CD8-positive, alpha-beta memory T cell (primary cell): ENCODE data around the gene RFC3. TPM values are rescaled to one million over a fixed set of nuclear protein-coding genes. Genes with fewer than 3 reads are reported as not detected.

Experiments
- CTCF ChIA-PET: fragments of 350-600 bp; sonication (Branson Sonifier 250); formaldehyde crosslinking; loops from one replicate; lab custom pipeline; 2021; ENCODE audit warnings: antibody characterized with exemption; lab: Charles Lee
- POLR2A ChIA-PET: fragments of 350-600 bp; sonication (Branson Sonifier 250); formaldehyde crosslinking; loops from one replicate; lab custom pipeline; 2021; ENCODE audit warnings: antibody characterized with exemption; lab: Charles Lee
- DNase-seq, 5 donors: peaks; one replicate each; pipeline versions ENCODE4 v3.0.0 to v3.0.0-alpha.2; 2020 to 2022; ENCODE audit warnings: mixed read lengths in 1 of 5
- H3K27ac ChIP-seq: one replicate; pipeline ENCODE4 v1.7.0; 2013; ENCODE audit warnings: low read depth, mild to moderate bottlenecking, low read length, moderate library complexity
- H3K27me3 ChIP-seq: 2 replicates; pipeline ENCODE4 v1.7.0; 2013; ENCODE audit warnings: low read length, mild to moderate bottlenecking; ENCODE audit not compliant: insufficient read depth, poor library complexity, severe bottlenecking
- H3K36me3 ChIP-seq: 2 replicates; pipeline ENCODE4 v1.7.0; 2013; ENCODE audit warnings: mild to moderate bottlenecking, low read length, moderate library complexity; ENCODE audit not compliant: insufficient read depth
- H3K4me1 ChIP-seq: 2 replicates; pipeline ENCODE4 v1.7.0; 2013; ENCODE audit warnings: mild to moderate bottlenecking, low read length, moderate library complexity; ENCODE audit not compliant: insufficient read depth
- H3K4me3 ChIP-seq: 2 replicates; pipeline ENCODE4 v1.7.0; 2013; ENCODE audit warnings: mild to moderate bottlenecking, low read length
- H3K9me3 ChIP-seq: 2 replicates; pipeline ENCODE4 v1.7.0; 2013; ENCODE audit warnings: mild to moderate bottlenecking, low read length
- H3K27ac Mint-ChIP-seq, 8 donors: one replicate each; pipeline ENCODE4 v1.8.0; 2020 to 2021; ENCODE audit warnings: mixed read lengths in 8 of 8, mild to moderate bottlenecking in 6 of 8, inconsistent platforms in 3 of 8, moderate library complexity in 3 of 8
- H3K27me3 Mint-ChIP-seq, 2 donors: one replicate each; pipeline ENCODE4 v1.8.0; 2020 to 2021; ENCODE audit warnings: mixed read lengths in 2 of 2, mild to moderate bottlenecking in 1 of 2, moderate library complexity in 1 of 2
- H3K36me3 Mint-ChIP-seq, 3 donors: one replicate each; pipeline ENCODE4 v1.8.0; 2020 to 2021; ENCODE audit warnings: mixed read lengths in 3 of 3, inconsistent platforms in 1 of 3, mild to moderate bottlenecking in 1 of 3
- H3K4me1 Mint-ChIP-seq, 3 donors: one replicate each; pipeline ENCODE4 v1.8.0; 2020 to 2021; ENCODE audit warnings: mixed read lengths in 3 of 3, inconsistent platforms in 1 of 3, mild to moderate bottlenecking in 1 of 3
- H3K4me3 Mint-ChIP-seq, 7 donors: one replicate each; pipeline ENCODE4 v1.8.0; 2020 to 2021; ENCODE audit warnings: mixed read lengths in 7 of 7, mild to moderate bottlenecking in 6 of 7, moderate library complexity in 4 of 7, inconsistent platforms in 2 of 7
- H3K9me3 Mint-ChIP-seq, 5 donors: one replicate each; pipeline ENCODE4 v1.8.0; 2020 to 2022; ENCODE audit warnings: mixed read lengths in 5 of 5, mild to moderate bottlenecking in 3 of 5, moderate library complexity in 2 of 5, inconsistent platforms in 1 of 5
- polyA plus RNA-seq: library from polyadenylated mRNA; unstranded; fragments of 300-500 nt; fragmentation: Illumina TruSeq; gene quantifications from one replicate; pipeline ENCODE4 v1.2.3, GENCODE V29; 2021
- total RNA-seq, 2 experiments: library from RNA; stranded (reverse); gene quantifications; one replicate each; pipeline ENCODE4 v1.2.3, GENCODE V29; 2021

RFC3 gene
- total and polyA plus RNA-seq, 3 experiments from 2014 or later, result 3.4 to 59.2 (median 58.0) TPM

GRCh38 chr13:33862016-33862415 is 44.1 kb downstream of the RFC3 start:
- Mint-ChIP-seq H3K9me3 (no peaks in the 10 kb centered on the region), H3K27ac (no peak overlapping the region), H3K4me1 (no peaks in the 10 kb centered on the region), H3K4me3 (no peak overlapping the region), H3K27me3 (no peaks in the 10 kb centered on the region), H3K36me3 (peaks cover 0 to 2% (median 0%) of the 10 kb centered on the region in 3 donors)
- Histone ChIP-seq H3K27me3 (no peaks in the 10 kb centered on the region), H3K4me3 (no peak overlapping the region), H3K36me3 (no peaks in the 10 kb centered on the region), H3K27ac (no peak overlapping the region), H3K4me1 (no peaks in the 10 kb centered on the region), H3K9me3 (no peaks in the 10 kb centered on the region)
- ChIA-PET CTCF (no interaction called here), POLR2A (interaction anchor here (0.6 kb wide), 1 partner anchor 45 kb away, joined by 3 read pairs; no protein-coding TSS in a partner anchor)
- no peak for DNase-seq

GRCh38 chr13:33863188-33863789 is 45.3 kb downstream of the RFC3 start:
- ChIA-PET POLR2A (no interaction called here), CTCF (no interaction called here)
- Histone ChIP-seq H3K27me3 (no peaks in the 10 kb centered on the region), H3K9me3 (no peaks in the 10 kb centered on the region), H3K4me1 (no peaks in the 10 kb centered on the region), H3K4me3 (no peak overlapping the region), H3K27ac (no peak overlapping the region), H3K36me3 (no peaks in the 10 kb centered on the region)
- no peak overlapping the region for H3K27ac Mint-ChIP-seq
- no peak overlapping the region for H3K4me3 Mint-ChIP-seq
- H3K9me3 Mint-ChIP-seq, result no peaks in the 10 kb centered on the region
- H3K4me1 Mint-ChIP-seq, result no peaks in the 10 kb centered on the region
- H3K27me3 Mint-ChIP-seq, result no peaks in the 10 kb centered on the region
- no peak for DNase-seq
- peaks cover 0 to 2% (median 0%) of the 10 kb centered on the region in 3 donors for H3K36me3 Mint-ChIP-seq

DNA sequence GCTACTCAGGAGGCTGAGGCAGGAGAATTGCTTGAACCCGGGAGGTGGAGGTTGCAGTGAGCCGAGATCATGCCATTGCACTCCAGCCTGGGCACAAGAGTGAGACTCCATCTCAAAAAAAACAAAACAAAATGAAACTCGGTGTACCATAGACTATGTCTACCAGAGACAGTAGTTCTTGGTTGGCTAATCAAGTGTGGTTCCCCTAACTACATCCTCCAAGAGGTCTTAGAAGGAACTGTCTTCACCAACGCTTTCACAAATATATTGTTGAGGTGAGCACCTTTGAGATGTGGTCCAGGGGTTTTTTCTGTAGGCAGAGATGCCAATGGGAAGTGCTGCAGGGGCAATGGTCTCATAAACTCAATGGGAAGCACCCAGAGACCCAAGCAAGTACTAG is 48.0 kb downstream of the RFC3 start:
- no peak for DNase-seq
- no peak overlapping the region for H3K27ac Mint-ChIP-seq
- CTCF ChIA-PET, result no interaction called here
- H3K4me1 Mint-ChIP-seq, result no peaks in the 10 kb centered on the region
- H3K4me1 ChIP-seq, result no peaks in the 10 kb centered on the region
- H3K27ac ChIP-seq, result no peak overlapping the region
- no peaks in the 10 kb centered on the region for H3K27me3 Mint-ChIP-seq
- peaks cover 0 to 2% (median 0%) of the 10 kb centered on the region in 3 donors for H3K36me3 Mint-ChIP-seq
- no peaks in the 10 kb centered on the region for H3K9me3 ChIP-seq
- POLR2A ChIA-PET, result interaction anchor here (0.6 kb wide), 1 partner anchor 48 kb away, joined by 3 read pairs; the partner anchor contains the start of gene RFC3
- no peaks in the 10 kb centered on the region for H3K36me3 ChIP-seq
- no peaks in the 10 kb centered on the region for H3K9me3 Mint-ChIP-seq
- no peak overlapping the region for H3K4me3 ChIP-seq
- H3K27me3 ChIP-seq, result no peaks in the 10 kb centered on the region
- H3K4me3 Mint-ChIP-seq, result no peak overlapping the region

DNA sequence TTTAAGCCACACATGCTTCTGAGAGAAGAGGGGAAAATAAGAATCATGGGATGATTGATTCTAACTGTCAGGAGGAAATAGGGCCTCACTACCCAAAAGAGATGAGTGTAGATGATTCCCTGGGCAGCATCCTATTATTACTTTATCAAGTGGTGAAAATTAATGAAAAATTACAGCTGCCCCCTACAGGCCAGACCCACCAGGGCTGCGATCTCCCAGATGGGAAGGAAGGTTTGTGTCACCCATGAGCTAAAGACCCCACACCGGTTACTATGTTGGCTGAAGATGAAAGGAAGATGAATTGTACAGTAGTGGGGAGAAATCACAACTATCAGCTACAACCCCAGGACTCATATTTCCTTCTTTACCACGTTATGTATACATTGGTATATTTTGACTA is 49.5 kb downstream of the RFC3 start:
- Mint-ChIP-seq H3K27ac (no peak overlapping the region), H3K36me3 (peaks cover 0 to 2% (median 0%) of the 10 kb centered on the region in 3 donors), H3K4me1 (no peaks in the 10 kb centered on the region), H3K27me3 (no peaks in the 10 kb centered on the region), H3K4me3 (no peak overlapping the region), H3K9me3 (no peaks in the 10 kb centered on the region)
- H3K27ac ChIP-seq, result no peak overlapping the region
- ChIA-PET CTCF (no interaction called here), POLR2A (no interaction called here)
- H3K9me3 ChIP-seq, result no peaks in the 10 kb centered on the region
- no peaks in the 10 kb centered on the region for H3K27me3 ChIP-seq
- DNase-seq, result no peak
- H3K36me3 ChIP-seq, result no peaks in the 10 kb centered on the region
- no peaks in the 10 kb centered on the region for H3K4me1 ChIP-seq
- H3K4me3 ChIP-seq, result no peak overlapping the region

DNA sequence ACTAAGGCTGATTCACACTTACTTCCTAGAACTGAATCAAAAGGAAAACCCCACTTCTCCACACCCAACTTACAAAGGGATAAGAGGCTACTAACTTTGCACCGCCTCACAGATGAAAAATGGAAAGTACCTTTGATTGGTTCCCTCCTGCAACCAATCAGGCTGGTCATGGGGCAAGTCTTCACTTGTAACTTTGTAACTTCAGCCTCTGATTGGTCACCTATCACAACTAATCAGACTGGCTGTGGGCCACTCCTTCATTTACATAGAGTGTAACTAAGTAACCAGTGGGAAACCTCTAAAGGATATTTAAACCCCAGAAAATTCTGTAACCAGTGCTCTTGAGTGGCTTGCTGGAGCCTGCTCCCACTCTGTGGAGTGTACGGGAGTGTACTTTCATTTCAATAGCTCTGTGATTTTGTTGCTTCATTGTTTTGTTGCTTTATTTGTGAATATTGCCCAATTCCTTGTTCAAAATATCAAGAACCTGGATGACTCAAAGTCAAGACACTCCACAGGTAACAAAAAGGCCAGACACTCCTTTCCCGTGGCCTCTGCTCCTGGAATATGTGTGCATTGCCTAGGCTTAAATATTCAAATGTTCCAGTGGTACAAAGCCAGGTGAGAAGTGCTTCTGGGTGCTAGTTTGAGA is 50.5 kb downstream of the RFC3 start:
- DNase-seq, result no peak
- Histone ChIP-seq H3K9me3 (no peaks in the 10 kb centered on the region), H3K27ac (no peak overlapping the region), H3K4me1 (no peaks in the 10 kb centered on the region), H3K4me3 (no peak overlapping the region), H3K36me3 (no peaks in the 10 kb centered on the region), H3K27me3 (no peaks in the 10 kb centered on the region)
- H3K4me3 Mint-ChIP-seq, result no peak overlapping the region
- POLR2A ChIA-PET, result no interaction called here
- CTCF ChIA-PET, result no interaction called here
- H3K4me1 Mint-ChIP-seq, result no peaks in the 10 kb centered on the region
- no peaks in the 10 kb centered on the region for H3K27me3 Mint-ChIP-seq
- H3K36me3 Mint-ChIP-seq, result peaks cover 0 to 2% (median 0%) of the 10 kb centered on the region in 3 donors
- no peaks in the 10 kb centered on the region for H3K9me3 Mint-ChIP-seq
- H3K27ac Mint-ChIP-seq, result no peak overlapping the region

DNA sequence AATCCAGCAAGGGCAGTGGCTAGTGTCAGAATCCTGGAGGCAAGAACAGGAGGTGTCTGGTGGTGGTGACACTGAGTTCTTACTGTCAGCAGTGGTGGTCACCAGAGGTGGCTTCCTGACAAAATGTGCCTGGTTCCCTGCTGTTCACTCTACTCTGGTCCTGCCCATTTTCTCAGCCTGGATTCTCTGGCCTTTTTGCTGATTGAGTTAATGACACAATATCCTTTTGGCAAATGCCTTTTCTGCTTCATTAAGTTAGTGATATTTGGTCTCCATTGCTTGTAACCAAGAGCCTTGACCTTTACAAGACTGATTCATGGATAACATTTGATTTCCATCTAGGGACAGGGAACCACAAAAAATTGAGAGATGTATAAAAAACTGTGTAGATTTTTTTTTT is 51.1 kb downstream of the RFC3 start:
- H3K4me3 Mint-ChIP-seq, result no peak overlapping the region
- no peaks in the 10 kb centered on the region for H3K27me3 ChIP-seq
- DNase-seq, result no peak
- H3K36me3 ChIP-seq, result no peaks in the 10 kb centered on the region
- H3K9me3 ChIP-seq, result no peaks in the 10 kb centered on the region
- no peak overlapping the region for H3K27ac ChIP-seq
- no peak overlapping the region for H3K4me3 ChIP-seq
- H3K36me3 Mint-ChIP-seq, result peaks cover 0 to 2% (median 0%) of the 10 kb centered on the region in 3 donors
- H3K4me1 Mint-ChIP-seq, result no peaks in the 10 kb centered on the region
- H3K4me1 ChIP-seq, result no peaks in the 10 kb centered on the region
- H3K27ac Mint-ChIP-seq, result no peak overlapping the region
- ChIA-PET CTCF (no interaction called here), POLR2A (no interaction called here)
- H3K9me3 Mint-ChIP-seq, result no peaks in the 10 kb centered on the region
- H3K27me3 Mint-ChIP-seq, result no peaks in the 10 kb centered on the region

DNA sequence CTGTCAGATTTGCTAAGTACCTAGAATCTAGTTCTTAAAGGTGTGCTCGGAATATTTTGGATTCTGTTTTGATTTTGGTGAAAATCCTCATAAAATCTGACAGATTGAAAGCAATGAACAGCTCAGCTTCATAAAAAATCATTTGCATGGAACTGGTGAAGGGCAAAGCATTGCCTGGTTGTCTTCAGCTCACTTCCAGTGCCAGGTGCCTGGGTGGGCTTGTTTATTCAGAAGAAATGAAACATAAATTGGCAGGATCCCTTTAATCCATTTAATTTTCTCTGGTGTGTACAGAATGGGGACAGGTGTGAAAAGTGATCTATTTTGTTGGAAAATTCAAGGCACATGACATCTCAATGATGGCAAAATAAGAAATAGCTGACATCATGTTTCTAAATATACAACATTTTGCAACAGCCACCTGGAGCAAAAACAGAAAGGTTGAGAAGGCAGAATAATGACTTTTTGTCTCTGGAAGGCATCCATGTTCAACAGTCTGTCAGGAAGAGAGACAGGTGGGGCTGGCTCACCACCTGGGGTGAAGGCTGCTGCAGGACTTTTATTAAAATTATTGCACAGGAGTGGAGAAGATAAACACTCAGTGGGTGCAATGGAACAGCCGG is 52.2 kb downstream of the RFC3 start:
- no peaks in the 10 kb centered on the region for H3K4me1 ChIP-seq
- CTCF ChIA-PET, result no interaction called here
- H3K9me3 ChIP-seq, result no peaks in the 10 kb centered on the region
- no peak overlapping the region for H3K27ac ChIP-seq
- Mint-ChIP-seq H3K27me3 (no peaks in the 10 kb centered on the region), H3K4me3 (no peak overlapping the region), H3K4me1 (no peaks in the 10 kb centered on the region), H3K27ac (no peak overlapping the region), H3K36me3 (peaks cover 0 to 2% (median 0%) of the 10 kb centered on the region in 3 donors), H3K9me3 (no peaks in the 10 kb centered on the region)
- no peaks in the 10 kb centered on the region for H3K27me3 ChIP-seq
- H3K36me3 ChIP-seq, result no peaks in the 10 kb centered on the region
- no peak overlapping the region for H3K4me3 ChIP-seq
- POLR2A ChIA-PET, result no interaction called here
- no peak for DNase-seq

- CTCF ChIA-PET, result no interaction called here
- no peaks in the 10 kb centered on the region for H3K4me1 ChIP-seq
Observed at GRCh38 chr13:33871207-33872004, 53.5 kb downstream of the RFC3 start.

More at GRCh38 chr13:33871207-33872004, 53.5 kb downstream of the RFC3 start:
- DNase-seq, result no peak
- no peaks in the 10 kb centered on the region for H3K9me3 Mint-ChIP-seq
- no peaks in the 10 kb centered on the region for H3K4me1 Mint-ChIP-seq
- no peaks in the 10 kb centered on the region for H3K36me3 Mint-ChIP-seq
- H3K27me3 Mint-ChIP-seq, result no peaks in the 10 kb centered on the region
- Histone ChIP-seq H3K36me3 (no peaks in the 10 kb centered on the region), H3K27ac (no peak overlapping the region), H3K4me3 (no peak overlapping the region), H3K9me3 (no peaks in the 10 kb centered on the region), H3K27me3 (no peaks in the 10 kb centered on the region)
- no peak overlapping the region for H3K4me3 Mint-ChIP-seq
- H3K27ac Mint-ChIP-seq, result peak overlapping the region in 1 of 8 donors; percentile 34
- POLR2A ChIA-PET, result no interaction called here
